ENCODE measurements around the gene ST3GAL5. TPM values are rescaled to one million over a fixed set of nuclear protein-coding genes. Genes with fewer than 3 reads are reported as not detected.

ST3GAL5 gene
- total and polyA plus RNA-seq, 2 donors (not counting 1 experiment from before 2014, with no cell fraction given), result 42.6 to 94.3 TPM

DNA sequence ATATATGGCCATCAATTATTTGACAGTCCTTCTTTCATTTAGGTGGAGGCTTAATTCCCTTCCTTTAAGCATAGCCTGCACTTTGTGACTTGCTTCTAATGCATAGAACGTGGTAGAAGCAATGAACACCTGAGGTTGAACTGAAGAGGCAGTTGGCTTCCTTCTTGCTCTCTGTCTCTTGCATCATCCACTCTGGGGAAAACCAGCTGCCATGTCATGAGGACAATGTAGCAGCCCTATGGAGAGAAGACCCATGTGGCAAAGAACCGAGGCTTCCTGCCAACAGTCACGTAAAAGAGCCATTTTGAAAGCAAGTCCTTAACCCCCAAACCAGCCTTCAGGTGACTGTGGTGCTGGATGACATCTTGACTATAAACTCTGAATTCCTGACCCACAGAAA lies 88.2 kb downstream of the ST3GAL5 start:
- no peak for TF ChIP-seq CTCF (IDR thresholded peaks at IDR 0.05)
- no peak for TF ChIP-seq EZH2 (IDR thresholded peaks at IDR 0.05; ENCODE audit: borderline replicate concordance, insufficient read depth, low read depth, low read length, poor library complexity, severe bottlenecking)
- Histone ChIP-seq H3K27me3 (replicated peaks in 1 of 4; ENCODE audit: control extremely low read depth in 1 of 4, control insufficient read depth in 3 of 4, insufficient read depth in 4 of 4, low read length in 3 of 4) (peaks cover 0 to 24% (median 6%) of the 10 kb centered on the region in 4 experiments), H2AFZ (ENCODE audit: insufficient read depth, low read depth, low read length, poor library complexity, severe bottlenecking) (no peak overlapping the region), H3K79me2 (ENCODE audit: control insufficient read depth, insufficient read depth, low read length) (no peaks in the 10 kb centered on the region), H3K4me1 (ENCODE audit: control insufficient read depth in 2 of 2, insufficient read depth in 2 of 2, low read length in 2 of 2) (no peaks in the 10 kb centered on the region), H3K9me3 (ENCODE audit: control extremely low read depth in 1 of 3, control insufficient read depth in 2 of 3, insufficient read depth in 1 of 3, low read length in 2 of 3) (peaks cover 0 to 17% (median 8%) of the 10 kb centered on the region in 3 donors), H4K20me1 (ENCODE audit: control insufficient read depth, insufficient read depth, low read length, poor library complexity, severe bottlenecking) (no peaks in the 10 kb centered on the region), H3K9ac (ENCODE audit: low read length) (no peak overlapping the region), H3K4me3 (ENCODE audit: control extremely low read depth in 1 of 5, extremely low read depth in 1 of 5, insufficient read depth in 1 of 5, low read depth in 2 of 5, low read length in 4 of 5) (no peak overlapping the region), H3K4me2 (replicated peaks; ENCODE audit: low read depth, low read length, poor library complexity, severe bottlenecking) (no peak overlapping the region), H3K36me3 (replicated peaks in 1 of 2; ENCODE audit: control extremely low read depth in 1 of 2, control insufficient read depth in 1 of 2, extremely low read depth in 1 of 2, insufficient read depth in 2 of 2, low read length in 1 of 2) (no peaks in the 10 kb centered on the region), H3K27ac (ENCODE audit: low read length in 2 of 2) (no peak overlapping the region)
- intact Hi-C loops (cut with micrococcal nuclease), result no loop called here
- no peak for ATAC-seq (ENCODE audit: low read depth)
- no peak for DNase-seq
- Mint-ChIP-seq H3K27me3 (peaks cover 43% of the 10 kb centered on the region), H3K9me3 (ENCODE audit: insufficient read depth) (peaks cover 2% of the 10 kb centered on the region), H3K27ac (no peak overlapping the region), H3K4me1 (peaks cover 6% of the 10 kb centered on the region), H3K4me3 (no peak overlapping the region)
- CTCF ChIA-PET, result interaction anchor here (1.9 kb wide), 1 partner anchor 13 kb away, joined by 8 read pairs; no protein-coding TSS in a partner anchor
- POLR2A ChIA-PET, result no interaction called here
- 100% methylated on average over 2 of the region's 3 CpGs for WGBS (ENCODE audit: insufficient coverage)

DNA sequence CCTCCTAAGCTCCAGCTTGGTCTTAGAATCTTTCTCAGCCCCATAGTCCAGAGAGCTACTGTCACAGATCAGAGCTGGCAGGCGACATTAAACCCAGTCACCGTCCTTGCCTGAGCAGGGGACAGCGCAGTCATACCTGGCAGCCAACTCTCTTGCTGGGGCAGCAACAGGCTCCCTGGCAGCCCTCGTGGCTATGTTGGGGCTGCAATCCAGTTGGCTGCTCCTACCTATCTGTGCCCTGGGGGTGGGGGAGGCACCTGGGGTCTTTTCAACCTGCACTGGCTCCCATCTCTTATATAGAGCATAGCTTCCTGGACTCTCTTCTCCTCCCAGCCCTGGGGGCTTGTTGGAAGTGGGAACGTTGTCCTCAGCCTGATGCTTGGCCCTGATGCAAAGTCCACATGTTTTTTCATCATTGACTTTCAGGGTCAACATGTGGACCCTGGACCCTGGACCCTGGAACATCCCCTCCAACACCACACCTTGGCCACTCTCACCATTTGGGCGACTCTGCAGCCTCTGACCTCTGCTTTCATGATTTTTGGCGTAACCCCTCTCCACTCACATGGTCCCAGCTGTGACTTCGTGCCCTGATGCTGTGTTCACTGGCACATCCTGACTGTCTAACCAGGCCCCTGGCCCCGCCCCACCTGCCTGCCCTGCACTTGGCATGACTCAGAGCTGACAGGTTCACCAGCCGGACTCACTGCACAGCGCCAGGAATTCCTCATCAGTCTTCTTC lies 89.4 kb downstream of the ST3GAL5 start:
- H3K27me3 Mint-ChIP-seq, result peaks cover 47% of the 10 kb centered on the region
- H3K9me3 Mint-ChIP-seq (ENCODE audit: insufficient read depth), result peaks cover 2% of the 10 kb centered on the region
- no peak overlapping the region for H3K9ac ChIP-seq (ENCODE audit: low read length)
- DNase-seq (no peak), ATAC-seq (ENCODE audit: low read depth) (no peak)
- H3K36me3 ChIP-seq (replicated peaks in 1 of 2; ENCODE audit: control extremely low read depth in 1 of 2, control insufficient read depth in 1 of 2, extremely low read depth in 1 of 2, insufficient read depth in 2 of 2, low read length in 1 of 2), result no peaks in the 10 kb centered on the region
- H2AFZ ChIP-seq (ENCODE audit: insufficient read depth, low read depth, low read length, poor library complexity, severe bottlenecking), result no peak overlapping the region
- no peak for TF ChIP-seq CTCF (IDR thresholded peaks at IDR 0.05)
- TF ChIP-seq EZH2 (IDR thresholded peaks at IDR 0.05; ENCODE audit: borderline replicate concordance, insufficient read depth, low read depth, low read length, poor library complexity, severe bottlenecking), result no peak
- H4K20me1 ChIP-seq (ENCODE audit: control insufficient read depth, insufficient read depth, low read length, poor library complexity, severe bottlenecking), result no peaks in the 10 kb centered on the region
- no peaks in the 10 kb centered on the region for H3K79me2 ChIP-seq (ENCODE audit: control insufficient read depth, insufficient read depth, low read length)
- H3K27ac Mint-ChIP-seq, result no peak overlapping the region
- H3K27me3 ChIP-seq (replicated peaks in 1 of 4; ENCODE audit: control extremely low read depth in 1 of 4, control insufficient read depth in 3 of 4, insufficient read depth in 4 of 4, low read length in 3 of 4), result peaks cover 0 to 24% (median 6%) of the 10 kb centered on the region in 4 experiments
- H3K4me1 Mint-ChIP-seq, result peaks cover under 1% of the 10 kb centered on the region
- ChIA-PET CTCF (interaction anchor here (1.9 kb wide), 1 partner anchor 15 kb away, joined by 8 read pairs; no protein-coding TSS in a partner anchor), POLR2A (no interaction called here)
- no peak overlapping the region for H3K4me3 ChIP-seq (ENCODE audit: control extremely low read depth in 1 of 5, extremely low read depth in 1 of 5, insufficient read depth in 1 of 5, low read depth in 2 of 5, low read length in 4 of 5)
- H3K27ac ChIP-seq (ENCODE audit: low read length in 2 of 2), result no peak overlapping the region
- 83% methylated on average over 9 of the region's 11 CpGs for WGBS (ENCODE audit: insufficient coverage)
- peaks cover 0 to 17% (median 8%) of the 10 kb centered on the region in 3 donors for H3K9me3 ChIP-seq (ENCODE audit: control extremely low read depth in 1 of 3, control insufficient read depth in 2 of 3, insufficient read depth in 1 of 3, low read length in 2 of 3)
- H3K4me1 ChIP-seq (ENCODE audit: control insufficient read depth in 2 of 2, insufficient read depth in 2 of 2, low read length in 2 of 2), result no peaks in the 10 kb centered on the region
- no peak overlapping the region for H3K4me2 ChIP-seq (replicated peaks; ENCODE audit: low read depth, low read length, poor library complexity, severe bottlenecking)
- H3K4me3 Mint-ChIP-seq, result no peak overlapping the region
- intact Hi-C loops (cut with micrococcal nuclease), result no loop called here

All from B cell (primary cell).